NCI-H2081 (cell line): Measurements from ENCODE around the gene CUL7.
"Not testable (repeated sequence)": the region's sequence is repeated elsewhere in the genome, so short reads cannot be mapped to it uniquely, and the experiment has no call there.

Source experiments
- DNase-seq, 2 experiments: peaks; one replicate each; lab custom pipeline; 2025; lab: John Stamatoyannopoulos, UW

The CUL7 gene

GRCh38 chr6:43045371-43045930, 8.2 kb downstream of the CUL7 start:
- no peak for DNase-seq

DNA sequence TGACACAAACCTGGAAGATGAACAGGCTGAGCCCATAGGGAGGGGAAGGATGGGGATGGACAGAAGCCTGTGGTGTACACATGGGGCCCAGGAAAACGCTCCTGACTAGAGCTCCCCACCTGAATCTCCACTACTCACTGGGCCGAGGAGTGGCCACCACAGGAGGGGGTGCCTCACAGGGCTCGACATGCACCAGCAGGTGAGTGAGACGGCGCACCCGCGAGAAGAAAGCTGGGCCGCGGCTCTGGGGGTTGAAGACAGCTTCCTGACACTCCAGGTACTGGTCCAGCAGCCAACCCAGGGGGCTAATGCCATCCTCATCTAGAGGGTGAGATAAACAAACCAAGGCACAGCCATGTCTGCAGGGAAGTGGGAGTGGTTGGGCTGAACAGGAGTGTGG, 10.3 kb downstream of the CUL7 start:
- no peak for DNase-seq

GRCh38 chr6:43041475-43041874, 12.2 kb downstream of the CUL7 start:
- not testable (repeated sequence) for DNase-seq

- no peak for DNase-seq
Measured at GRCh38 chr6:43040542-43041257, 13.0 kb downstream of the CUL7 start.

- DNase-seq: no peak
Measured at GRCh38 chr6:43038727-43039126, 14.9 kb downstream of the CUL7 start.

GRCh38 chr6:43037706-43038105, 15.9 kb downstream of the CUL7 start:
- DNase-seq: no peak

GRCh38 chr6:43037197-43037596, 16.5 kb downstream of the CUL7 start:
- no peak for DNase-seq

DNA sequence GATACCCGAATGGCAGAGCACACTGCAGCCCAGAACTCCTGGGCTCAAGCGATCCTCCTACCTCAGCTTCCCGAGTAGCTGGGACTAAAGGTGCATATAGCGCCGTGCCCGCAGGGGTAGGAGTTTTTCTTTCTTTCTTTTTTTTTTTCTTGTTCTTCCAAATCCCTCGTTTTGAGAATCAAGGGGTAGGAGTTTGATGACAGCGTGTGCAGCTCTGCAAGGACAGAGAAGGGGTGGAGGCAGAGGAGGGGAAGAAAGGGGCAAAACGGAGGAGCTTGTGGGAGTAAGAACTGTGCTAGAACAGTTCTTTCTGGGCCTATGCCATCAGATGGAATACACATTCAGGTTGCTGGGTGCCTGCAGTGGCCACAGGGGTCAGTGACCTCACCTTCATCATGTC, 16.9 kb downstream of the CUL7 start:
- no peak for DNase-seq

DNA sequence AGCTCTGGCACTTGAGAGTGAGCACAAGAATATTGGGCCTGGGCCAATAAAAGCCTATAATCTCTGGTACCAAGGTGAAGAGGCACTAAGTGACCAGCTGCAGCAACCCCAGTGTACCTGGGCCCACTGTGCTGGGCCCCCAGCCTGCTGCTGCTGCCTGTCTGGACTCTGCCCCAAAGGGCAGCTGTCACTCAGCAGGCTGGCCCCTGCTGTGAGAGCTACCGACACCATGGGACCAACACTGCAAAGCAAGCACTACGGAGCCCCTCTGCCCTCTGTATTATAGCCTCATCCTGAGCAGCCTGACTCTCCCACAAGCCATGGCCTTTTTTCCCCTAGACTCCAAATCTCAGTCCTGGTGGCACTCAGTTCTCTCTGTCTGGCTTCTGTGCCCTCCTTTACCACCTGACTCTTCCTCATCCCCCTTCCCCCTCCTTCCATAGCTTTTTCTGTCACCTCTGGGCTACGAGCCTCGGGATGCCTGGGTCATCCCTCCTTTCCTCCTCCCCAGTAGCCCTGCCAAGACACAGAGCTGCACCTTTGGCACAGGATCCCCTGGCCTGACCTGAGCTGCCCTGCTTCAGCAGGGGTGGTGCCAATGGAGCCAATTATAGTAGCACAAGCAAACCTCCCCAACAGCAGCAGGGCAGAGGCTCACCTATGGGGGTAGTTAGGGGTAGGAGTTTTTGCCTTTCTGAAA, 18.0 kb downstream of the CUL7 start:
- DNase-seq: no peak

DNA sequence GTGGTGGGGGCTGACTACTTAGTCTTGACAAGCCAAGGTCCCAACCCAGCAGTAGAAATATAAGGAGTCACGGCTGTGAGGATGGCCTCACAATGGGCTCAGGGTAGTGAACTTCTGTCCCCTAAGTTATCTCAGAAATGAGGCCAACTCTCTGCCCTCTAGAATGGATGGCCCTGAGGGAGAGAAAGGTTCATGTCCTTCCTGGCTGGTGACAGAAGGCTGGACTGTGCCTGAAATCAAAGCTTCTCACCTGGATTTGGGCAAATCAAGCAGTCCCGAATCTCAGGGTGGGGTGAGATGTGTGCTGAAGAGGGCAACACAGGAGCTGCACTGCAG, 19.5 kb downstream of the CUL7 start:
- DNase-seq: no peak

DNA sequence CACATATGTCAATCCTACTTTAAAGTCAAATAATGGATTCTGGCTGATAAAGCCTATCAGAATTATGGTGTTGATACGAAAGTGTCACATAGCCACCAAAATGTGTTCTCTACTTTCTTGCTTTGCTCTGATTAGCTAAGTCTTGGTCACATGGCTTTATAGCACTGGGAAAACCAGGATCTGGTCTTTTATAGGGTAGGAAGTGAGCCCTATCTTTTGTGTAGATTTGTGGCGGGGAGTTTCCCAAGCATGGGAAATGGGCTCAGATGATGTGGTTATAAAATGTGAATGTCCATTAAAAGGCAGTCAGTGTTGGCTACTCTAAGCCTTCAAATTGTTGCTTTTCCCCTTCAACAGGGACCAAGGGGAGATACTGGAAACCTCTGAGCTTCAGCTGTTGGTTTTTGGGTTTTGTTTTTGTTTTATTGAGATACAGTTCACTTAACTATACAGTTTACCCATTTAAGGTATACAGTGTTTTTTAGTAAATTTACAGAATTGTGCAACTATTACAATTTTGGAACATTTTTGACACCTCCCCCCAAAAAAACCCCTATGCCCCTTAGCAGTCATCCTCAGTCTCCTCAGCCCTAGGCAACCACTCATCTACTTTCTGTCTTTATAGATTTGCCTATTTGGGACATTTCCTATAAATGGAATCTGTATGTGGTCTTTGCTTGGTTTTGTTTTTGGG, 20.0 kb downstream of the CUL7 start:
- DNase-seq: no peak

GRCh38 chr6:43032326-43032725, 21.3 kb downstream of the CUL7 start:
- DNase-seq: no peak

- DNase-seq: no peak
Measured at GRCh38 chr6:43029120-43029519, 24.5 kb downstream of the CUL7 start.

DNA sequence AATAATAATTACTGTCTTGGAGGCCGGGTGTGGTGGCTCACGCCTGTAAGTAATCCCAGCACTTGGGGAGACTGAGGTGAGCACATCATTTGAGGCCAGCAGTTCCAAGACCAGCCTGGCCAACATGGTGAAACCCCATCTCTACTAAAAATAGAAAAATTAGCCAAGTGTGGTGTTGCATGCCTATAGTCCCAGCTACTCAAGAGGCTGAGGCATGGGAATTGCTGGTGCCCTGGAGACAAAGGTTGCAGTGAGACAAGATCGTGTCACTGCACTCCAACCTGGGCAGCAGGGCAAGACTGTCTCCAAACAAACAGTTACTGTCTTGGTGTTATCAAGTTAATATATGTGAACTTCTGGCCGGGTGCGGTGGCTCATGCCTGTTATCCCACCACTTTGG, 27.3 kb downstream of the CUL7 start:
- DNase-seq: no peak

DNA sequence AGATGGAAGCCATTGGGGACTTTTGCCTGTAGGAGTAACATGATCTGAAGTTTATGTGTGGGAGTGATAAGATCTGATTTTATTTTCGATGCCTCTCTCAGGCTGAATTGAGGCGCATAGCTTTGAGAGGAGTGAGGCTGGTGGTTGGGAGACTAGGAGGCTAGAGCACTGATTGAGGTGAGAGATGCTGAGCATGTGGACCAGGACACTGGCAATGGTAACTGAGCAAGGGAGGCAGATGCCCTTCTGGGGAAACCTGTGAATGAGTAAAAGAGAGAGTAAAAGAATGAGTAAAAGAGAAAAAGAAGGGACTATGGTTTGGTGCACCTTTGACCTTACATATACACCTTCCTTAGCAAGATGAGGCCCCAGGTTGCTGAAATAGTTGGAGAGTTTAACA, 29.2 kb downstream of the CUL7 start:
- DNase-seq: no peak

- peak; percentile 61 to 79 for DNase-seq
Measured at GRCh38 chr6:43021270-43022047, 32.2 kb downstream of the CUL7 start, which contains the start of gene RRP36. TSS of gene RRP36 (plus strand) at chr6:43021623. CDS start at chr6:43021655, 32 bp downstream.

DNA sequence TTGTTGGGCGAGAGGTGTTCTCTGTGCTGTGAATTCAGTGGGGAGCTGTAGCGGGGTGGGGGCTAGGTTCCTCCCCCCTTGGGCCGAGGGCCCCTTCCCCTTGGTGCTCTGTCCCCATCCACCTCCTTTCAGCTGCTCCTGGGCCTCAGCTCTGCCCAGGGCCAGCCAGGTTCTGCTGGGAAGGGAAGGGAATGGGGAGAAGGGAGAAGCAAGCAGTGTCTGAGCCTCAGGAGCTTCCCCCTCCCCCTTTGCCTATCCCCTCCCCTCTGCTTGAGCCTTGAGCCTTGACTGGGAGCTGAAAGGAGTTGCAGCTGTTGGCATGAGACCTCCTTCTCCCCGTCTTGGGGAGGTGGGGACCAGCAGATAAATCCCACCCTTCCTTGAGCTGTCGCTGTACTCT, 32.8 kb downstream of the CUL7 start:
- no peak for DNase-seq

GRCh38 chr6:43020052-43020705, 33.5 kb downstream of the CUL7 start:
- no peak for DNase-seq

DNA sequence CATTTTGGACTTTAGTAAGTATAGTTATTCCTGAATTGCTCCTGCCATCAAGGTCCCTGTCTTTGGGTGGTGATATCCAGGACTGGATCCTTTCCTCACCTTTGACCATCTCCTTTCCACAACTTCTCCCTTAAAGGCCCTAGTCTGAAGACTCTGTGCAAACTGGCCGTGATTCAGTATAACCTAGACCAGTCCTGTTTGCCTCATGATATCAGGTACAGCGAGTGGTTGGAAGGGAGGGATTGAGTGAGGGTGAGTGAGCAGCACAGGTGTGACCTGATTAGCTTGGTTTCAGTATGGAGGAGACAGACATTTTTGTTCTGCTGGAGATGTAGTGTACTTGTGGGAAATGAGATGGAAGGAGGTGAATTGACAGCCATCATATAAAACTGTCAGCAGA, 34.5 kb downstream of the CUL7 start:
- no peak for DNase-seq

DNA sequence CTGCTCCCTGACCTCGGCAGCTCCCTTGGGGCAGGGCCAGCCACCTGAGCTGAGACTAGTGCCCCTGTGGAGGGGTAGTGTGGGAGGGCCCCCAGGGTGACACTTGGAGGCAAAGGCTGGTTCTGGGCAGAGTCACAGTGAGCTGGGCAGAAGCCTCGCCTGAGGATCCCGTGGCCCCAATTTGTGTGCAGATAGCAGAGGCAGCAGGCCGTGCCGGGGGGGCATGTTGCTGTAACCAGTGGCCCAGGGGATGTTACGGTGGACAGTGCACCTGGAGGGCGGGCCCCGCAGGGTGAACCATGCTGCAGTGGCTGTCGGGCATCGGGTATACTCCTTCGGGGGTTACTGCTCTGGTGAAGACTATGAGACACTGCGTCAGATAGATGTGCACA, 36.7 kb downstream of the CUL7 start:
- no peak for DNase-seq

- DNase-seq: no peak
Measured at GRCh38 chr6:43016176-43016942, 37.3 kb downstream of the CUL7 start.
